Gastrocnemius medialis (tissue), 4 donors: ENCODE data around the gene DMD.

Experiments
- CTCF ChIP-seq, 5 experiments: fragments of 450-650 bp in 3 of 5; fragments of 200-600 bp in 2 of 5; sonication (generic) in 2 of 5; IDR thresholded peaks in 4 of 5; conservative IDR thresholded peaks in 1 of 5; 1 replicate in 4 of 5; 2 replicates in 1 of 5; pipeline ENCODE4 v1.5.1; 2016 to 2019; ENCODE audit warnings: antibody characterized with exemption in 5 of 5, mild to moderate bottlenecking in 3 of 5, moderate library complexity in 3 of 5
- POLR2A ChIP-seq, 2 donors: fragments of 450-650 bp; IDR thresholded peaks; one replicate each; pipeline ENCODE4 v1.6.1; 2017; ENCODE audit warnings: antibody characterized with exemption in 2 of 2, mild to moderate bottlenecking in 2 of 2, moderate library complexity in 2 of 2

GRCh38 chrX:31376408-31377022 is 1834.8 kb downstream of the DMD start:
- TF ChIP-seq CTCF (IDR thresholded peaks at IDR 0.05 in 4 of 5, conservative IDR thresholded peaks at IDR 0.05 in 1 of 5) (no peak), POLR2A (IDR thresholded peaks at IDR 0.05) (no peak)
